GM12878 (cell line): ENCODE results near the gene CAPN2. TPM values are rescaled to one million over a fixed set of nuclear protein-coding genes. Genes with fewer than 3 reads are reported as not detected.

Experiments
- ATAC-seq: fragments of 200-7000 bp; cut with Tn5 transposase; 3 replicates; pipeline ENCODE4 v1.9.1; 2020; ENCODE audit warnings: mild to moderate bottlenecking, moderate library complexity
- BruUV-seq: library from RNA; stranded (reverse); fragments of 400-500 nt; replicated peaks from 2 replicates; lab custom pipeline; 2021; lab: Mats Ljungman, UMichigan
- CTCF ChIA-PET: fragments of 300-600 bp; sonication (Branson Sonifier 250); formaldehyde crosslinking; extraction: SDS; loops from one replicate; lab custom pipeline; 2021; ENCODE audit warnings: inconsistent platforms; lab: Yijun Ruan, JAX
- POLR2A ChIA-PET: fragments of 350-600 bp; formaldehyde crosslinking; extraction: SDS; loops from one replicate; lab custom pipeline; 2021; ENCODE audit warnings: inconsistent platforms; lab: Charles Lee
- RAD21 ChIA-PET: fragments of 300-600 bp; sonication (Branson Sonifier 250); formaldehyde crosslinking; loops from one replicate; lab custom pipeline; 2023; ENCODE audit warnings: antibody characterized with exemption; ENCODE audit not compliant: unreplicated experiment; lab: Charles Lee
- SMC1A ChIA-PET: fragments of 300-600 bp; sonication (Branson Sonifier 250); formaldehyde crosslinking; loops from one replicate; lab custom pipeline; 2023; ENCODE audit not compliant: unreplicated experiment, uncharacterized antibody; lab: Charles Lee
- DNase-seq: peaks from one replicate; pipeline ENCODE4 v3.0.0-alpha.2; 2011; ENCODE audit warnings: low read depth, low spot score
- FAIRE-seq: peaks from 3 replicates; lab custom pipeline; 2011; peaks lifted over from hg19 to GRCh38; lab: Jason Lieb, UNC
- H2AFZ ChIP-seq: 2 replicates; pipeline ENCODE4 v1.6.0; 2011; ENCODE audit warnings: low read depth, low read length, control low read depth; ENCODE audit not compliant: control insufficient read depth
- H3K27ac ChIP-seq: 2 replicates; pipeline ENCODE4 v1.5.1; 2011; ENCODE audit warnings: control low read depth; ENCODE audit not compliant: control insufficient read depth, insufficient read depth
- H3K27me3 ChIP-seq, 2 experiments: replicated peaks in 1 of 2; 2 replicates each; pipeline versions ENCODE4 v1.6.0 to v1.6.1; 2011; ENCODE audit warnings: low read length in 1 of 2; ENCODE audit not compliant: control insufficient read depth in 2 of 2, insufficient read depth in 2 of 2
- H3K36me3 ChIP-seq, 2 experiments: 2 replicates each; pipeline ENCODE4 v1.5.1; 2011; ENCODE audit warnings: low read length in 1 of 2; ENCODE audit not compliant: control insufficient read depth in 2 of 2, insufficient read depth in 2 of 2
- H3K4me1 ChIP-seq: 2 replicates; pipeline ENCODE4 v1.6.1; 2011; ENCODE audit warnings: mild to moderate bottlenecking, low read length, moderate library complexity, mixed read lengths; ENCODE audit not compliant: control insufficient read depth, insufficient read depth
- H3K4me2 ChIP-seq: 2 replicates; pipeline ENCODE4 v1.6.0; 2011; ENCODE audit warnings: control low read depth; ENCODE audit not compliant: control insufficient read depth, insufficient read depth
- H3K4me3 ChIP-seq: fragments of 200-600 bp; sonication (generic); 2 replicates; pipeline ENCODE4 v1.5.1; 2016
- H3K79me2 ChIP-seq: 2 replicates; pipeline ENCODE4 v1.6.0; 2011; ENCODE audit warnings: low read length; ENCODE audit not compliant: control insufficient read depth, insufficient read depth
- H3K9ac ChIP-seq: 2 replicates; pipeline ENCODE4 v1.8.0; 2011; ENCODE audit warnings: low read length, control low read depth, mixed read lengths; ENCODE audit not compliant: control insufficient read depth, insufficient read depth
- H3K9me3 ChIP-seq: replicated peaks from 3 replicates; pipeline ENCODE4 v1.5.1; 2011; ENCODE audit warnings: mild to moderate bottlenecking, low read length; ENCODE audit not compliant: control insufficient read depth, insufficient read depth
- H4K20me1 ChIP-seq: 2 replicates; pipeline ENCODE4 v1.6.0; 2011; ENCODE audit not compliant: control insufficient read depth, insufficient read depth
- CREM ChIP-seq: IDR thresholded peaks from 2 replicates; pipeline ENCODE4 v1.6.1; 2014; ENCODE audit warnings: antibody characterized with exemption, low read depth
- WGBS: methylation state at CpG from one replicate; pipeline ENCODE4 v1.1.6; 2016; ENCODE audit warnings: low lambda C conversion rate; ENCODE audit not compliant: insufficient replicate concordance, insufficient coverage; ENCODE audit errors: missing lambda C conversion rate; 5-methylcytosine and 5-hydroxymethylcytosine counted together
- in situ Hi-C: fragments of 300-500 bp; cut with MboI; formaldehyde crosslinking; loops from 9 replicates; pipeline ENCODE4 v1.14.3; 2018; ENCODE audit warnings: mixed read lengths
- intact Hi-C: fragments of 100-400 bp; cut with micrococcal nuclease; formaldehyde crosslinking; loops from one replicate; pipeline ENCODE4 v1.14.2; 2022; ENCODE audit not compliant: unreplicated experiment
- polyA plus RNA-seq, 11 experiments: library from polyadenylated mRNA; depleted of rRNA in 4 of 11; unstranded in 6 of 11; stranded (reverse) in 5 of 11; fragments of >200 nt; fragmentation: Nextera tagmentation in 4 of 11; fragmentation: Illumina TruSeq in 1 of 11; extraction: Ambion mirVana in 4 of 11; extraction: Trizol in 1 of 11; gene quantifications; 1 replicate in 1 of 11; 2 replicates in 10 of 11; pipeline versions ENCODE4 v1.2.1 to v1.2.3, GENCODE V29; 2011 to 2016; ENCODE audit warnings: inconsistent platforms in 2 of 11, missing spikeins in 2 of 11, low read depth in 1 of 11
- total RNA-seq, 4 experiments: library from RNA; depleted of rRNA in 3 of 4; stranded (reverse); fragments of >200 nt in 3 of 4; fragmentation: Illumina TruSeq in 1 of 4; extraction: Trizol in 1 of 4; gene quantifications; 2 replicates each; pipeline versions ENCODE4 v1.2.1 to v1.2.3, GENCODE V29; 2013 to 2021
- TF ChIP-seq, protein P1 (sequence below): fragments of 450-650 bp; IDR thresholded peaks from 2 replicates; pipeline ENCODE4 v1.6.1; 2018; ENCODE audit warnings: mild to moderate bottlenecking, low read depth, moderate library complexity; ENCODE audit not compliant: partially characterized antibody

Gene CAPN2
- total and polyA plus RNA-seq, 10 of the 15 experiments (the other 5 are each of a cell fraction or from before 2014, with no cell fraction given), result 6.0 to 21.4 (median 16.6) TPM

DNA sequence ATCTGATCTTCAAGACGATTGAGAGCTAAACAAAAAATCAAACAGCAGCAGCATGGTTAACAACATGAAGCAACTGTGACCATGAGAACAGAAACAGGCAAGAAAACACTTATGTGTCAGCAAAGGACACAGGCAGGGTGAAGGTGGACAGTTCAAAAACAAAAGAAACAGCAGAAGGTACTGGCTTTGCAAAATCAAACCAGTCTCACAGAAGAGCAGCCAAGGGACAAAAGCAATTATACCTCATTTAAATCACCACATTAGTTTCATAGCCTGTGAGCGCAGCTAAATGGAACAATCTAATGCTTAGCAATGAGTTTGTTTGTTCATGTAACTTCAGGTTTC is 59.1 kb downstream of the CAPN2 start:
- H4K20me1 ChIP-seq, result no peaks in the 10 kb centered on the region
- peak; percentile 91 for FAIRE-seq
- BruUV-seq, result no TSS peak
- TF ChIP-seq, protein P1, sequence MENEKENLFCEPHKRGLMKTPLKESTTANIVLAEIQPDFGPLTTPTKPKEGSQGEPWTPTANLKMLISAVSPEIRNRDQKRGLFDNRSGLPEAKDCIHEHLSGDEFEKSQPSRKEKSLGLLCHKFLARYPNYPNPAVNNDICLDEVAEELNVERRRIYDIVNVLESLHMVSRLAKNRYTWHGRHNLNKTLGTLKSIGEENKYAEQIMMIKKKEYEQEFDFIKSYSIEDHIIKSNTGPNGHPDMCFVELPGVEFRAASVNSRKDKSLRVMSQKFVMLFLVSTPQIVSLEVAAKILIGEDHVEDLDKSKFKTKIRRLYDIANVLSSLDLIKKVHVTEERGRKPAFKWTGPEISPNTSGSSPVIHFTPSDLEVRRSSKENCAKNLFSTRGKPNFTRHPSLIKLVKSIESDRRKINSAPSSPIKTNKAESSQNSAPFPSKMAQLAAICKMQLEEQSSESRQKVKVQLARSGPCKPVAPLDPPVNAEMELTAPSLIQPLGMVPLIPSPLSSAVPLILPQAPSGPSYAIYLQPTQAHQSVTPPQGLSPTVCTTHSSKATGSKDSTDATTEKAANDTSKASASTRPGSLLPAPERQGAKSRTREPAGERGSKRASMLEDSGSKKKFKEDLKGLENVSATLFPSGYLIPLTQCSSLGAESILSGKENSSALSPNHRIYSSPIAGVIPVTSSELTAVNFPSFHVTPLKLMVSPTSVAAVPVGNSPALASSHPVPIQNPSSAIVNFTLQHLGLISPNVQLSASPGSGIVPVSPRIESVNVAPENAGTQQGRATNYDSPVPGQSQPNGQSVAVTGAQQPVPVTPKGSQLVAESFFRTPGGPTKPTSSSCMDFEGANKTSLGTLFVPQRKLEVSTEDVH, result no peak
- peak; percentile 9; the same call in 1 of the 2 replicates for TF ChIP-seq CREM
- peak; percentile 85 for ATAC-seq
- POLR2A ChIA-PET, result no interaction called here
- WGBS, result 4% methylated on average over 2 of the region's 2 CpGs
- H3K27ac ChIP-seq, result no peak overlapping the region
- H3K79me2 ChIP-seq, result no peaks in the 10 kb centered on the region
- intact Hi-C loops (no loop called here), in situ Hi-C loops (no loop called here)
- DNase-seq, result no peak
- RAD21 ChIA-PET, result interaction anchor here (1.0 to 1.7 kb wide), 4 partner anchors 9 to 562 kb away, joined by 3 to 6 read pairs (median 3); no protein-coding TSS in a partner anchor
- no peak overlapping the region for H2AFZ ChIP-seq
- peaks cover 11% of the 10 kb centered on the region for H3K4me1 ChIP-seq
- SMC1A ChIA-PET, result interaction anchor here (0.6 to 2.0 kb wide), 4 partner anchors 8 to 73 kb away, joined by 4 to 12 read pairs (median 6); no protein-coding TSS in a partner anchor
- H3K36me3 ChIP-seq, result no peaks in the 10 kb centered on the region; a peak in 1 of 4 replicates
- H3K9ac ChIP-seq, result no peak overlapping the region
- H3K9me3 ChIP-seq, result no peaks in the 10 kb centered on the region
- CTCF ChIA-PET, result interaction anchor here (0.6 to 3.2 kb wide), 8 partner anchors 10 to 280 kb away, joined by 3 to 16 read pairs (median 4); no protein-coding TSS in a partner anchor
- H3K27me3 ChIP-seq, result no peaks in the 10 kb centered on the region
- H3K4me3 ChIP-seq, result no peak overlapping the region
- peak overlapping the region; percentile 23; the same call in 1 of the 2 replicates for H3K4me2 ChIP-seq
